ENCODE measurements around the gene MRM1.

DNA sequence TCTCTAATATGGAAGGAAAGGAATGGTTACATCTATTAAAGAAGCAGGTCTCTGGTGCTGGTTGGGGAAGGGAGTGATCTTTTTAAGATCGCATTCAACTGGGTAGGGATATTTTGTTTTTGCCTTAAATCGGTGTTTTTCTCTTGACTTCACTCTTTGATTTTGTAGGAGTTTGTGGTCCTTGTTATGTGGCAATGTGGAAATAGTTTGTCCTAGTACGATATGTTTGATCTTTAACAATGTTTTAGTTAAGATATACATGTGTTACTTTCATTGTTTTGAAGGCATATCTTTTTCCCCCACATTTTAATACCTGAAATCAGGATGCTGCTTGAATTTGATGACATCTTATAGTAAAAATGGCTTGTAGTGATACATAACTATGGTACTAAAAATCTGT is 47.9 kb upstream of the MRM1 start:
- no peak for TF ChIP-seq ISL1 (CRISPR knock-in tag; IDR thresholded peaks at IDR 0.05)
- TF ChIP-seq CREB5 (CRISPR knock-in tag; IDR thresholded peaks at IDR 0.05; ENCODE audit: low read depth) = no peak
- no peak for TF ChIP-seq RARB (CRISPR knock-in tag; IDR thresholded peaks at IDR 0.05)
- TF ChIP-seq CSDC2 (CRISPR knock-in tag; IDR thresholded peaks at IDR 0.05) = no peak
- TF ChIP-seq ZC3H10 (CRISPR knock-in tag; IDR thresholded peaks at IDR 0.05) = no peak
- no peak for TF ChIP-seq TOX (CRISPR knock-in tag; IDR thresholded peaks at IDR 0.05; ENCODE audit: borderline replicate concordance)
- TF ChIP-seq ZNF8 (CRISPR knock-in tag; IDR thresholded peaks at IDR 0.05) = no peak
- TF ChIP-seq, protein P1, sequence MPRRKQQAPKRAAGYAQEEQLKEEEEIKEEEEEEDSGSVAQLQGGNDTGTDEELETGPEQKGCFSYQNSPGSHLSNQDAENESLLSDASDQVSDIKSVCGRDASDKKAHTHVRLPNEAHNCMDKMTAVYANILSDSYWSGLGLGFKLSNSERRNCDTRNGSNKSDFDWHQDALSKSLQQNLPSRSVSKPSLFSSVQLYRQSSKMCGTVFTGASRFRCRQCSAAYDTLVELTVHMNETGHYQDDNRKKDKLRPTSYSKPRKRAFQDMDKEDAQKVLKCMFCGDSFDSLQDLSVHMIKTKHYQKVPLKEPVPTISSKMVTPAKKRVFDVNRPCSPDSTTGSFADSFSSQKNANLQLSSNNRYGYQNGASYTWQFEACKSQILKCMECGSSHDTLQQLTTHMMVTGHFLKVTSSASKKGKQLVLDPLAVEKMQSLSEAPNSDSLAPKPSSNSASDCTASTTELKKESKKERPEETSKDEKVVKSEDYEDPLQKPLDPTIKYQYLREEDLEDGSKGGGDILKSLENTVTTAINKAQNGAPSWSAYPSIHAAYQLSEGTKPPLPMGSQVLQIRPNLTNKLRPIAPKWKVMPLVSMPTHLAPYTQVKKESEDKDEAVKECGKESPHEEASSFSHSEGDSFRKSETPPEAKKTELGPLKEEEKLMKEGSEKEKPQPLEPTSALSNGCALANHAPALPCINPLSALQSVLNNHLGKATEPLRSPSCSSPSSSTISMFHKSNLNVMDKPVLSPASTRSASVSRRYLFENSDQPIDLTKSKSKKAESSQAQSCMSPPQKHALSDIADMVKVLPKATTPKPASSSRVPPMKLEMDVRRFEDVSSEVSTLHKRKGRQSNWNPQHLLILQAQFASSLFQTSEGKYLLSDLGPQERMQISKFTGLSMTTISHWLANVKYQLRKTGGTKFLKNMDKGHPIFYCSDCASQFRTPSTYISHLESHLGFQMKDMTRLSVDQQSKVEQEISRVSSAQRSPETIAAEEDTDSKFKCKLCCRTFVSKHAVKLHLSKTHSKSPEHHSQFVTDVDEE (CRISPR knock-in tag; IDR thresholded peaks at IDR 0.05) = no peak
- no peak for TF ChIP-seq SNAI2 (CRISPR knock-in tag; IDR thresholded peaks at IDR 0.05)
- TF ChIP-seq PATZ1 (CRISPR knock-in tag; IDR thresholded peaks at IDR 0.05; ENCODE audit: borderline replicate concordance) = no peak
- no peak for TF ChIP-seq GLIS3 (CRISPR knock-in tag; IDR thresholded peaks at IDR 0.05)
